CD4-positive, alpha-beta T cell treated with Interleukin-4 for 4 hours (primary cell): ENCODE results near the gene GABBR2.
A peak's percentile ranks its signal among the peaks of the same experiment; 100 is the strongest.

Source experiments
- DNase-seq: peaks from one replicate; pipeline ENCODE4 v3.0.0-alpha.2; 2020

Gene GABBR2

DNA sequence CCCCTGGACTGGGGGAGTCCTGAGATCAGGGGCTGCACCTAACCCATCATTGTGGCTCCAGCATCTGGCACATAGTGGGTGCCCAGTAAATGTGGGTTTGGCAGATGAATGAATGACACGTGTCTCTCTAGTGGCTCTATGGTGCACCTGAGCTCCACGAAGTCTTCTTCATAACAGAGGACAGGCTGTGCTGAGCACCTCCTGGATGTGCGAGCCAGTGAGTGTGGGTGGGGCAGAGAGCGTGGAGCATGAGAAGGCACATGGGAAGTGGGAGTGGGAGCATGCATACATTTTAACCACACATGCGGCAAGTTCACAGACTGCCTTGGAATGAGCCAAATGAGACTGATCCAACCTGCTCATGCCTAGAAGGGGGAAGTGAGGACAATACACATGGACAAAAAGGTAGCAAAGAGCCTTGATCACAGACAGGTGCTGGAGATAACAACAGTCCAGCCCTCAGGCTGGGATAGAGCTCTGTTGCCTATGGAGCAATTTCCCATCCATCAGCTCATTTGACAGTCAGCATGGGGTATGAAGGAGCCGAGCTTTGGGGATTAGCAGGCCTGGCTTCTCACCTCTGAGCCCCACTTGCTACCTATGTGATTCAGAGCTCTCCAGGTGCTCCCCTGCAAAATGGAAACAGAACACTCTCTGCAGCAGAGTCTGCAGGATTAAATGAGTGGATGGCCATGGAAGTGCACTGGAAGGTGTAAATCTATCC lies 377.0 kb downstream of the GABBR2 start:
- no peak for DNase-seq

DNA sequence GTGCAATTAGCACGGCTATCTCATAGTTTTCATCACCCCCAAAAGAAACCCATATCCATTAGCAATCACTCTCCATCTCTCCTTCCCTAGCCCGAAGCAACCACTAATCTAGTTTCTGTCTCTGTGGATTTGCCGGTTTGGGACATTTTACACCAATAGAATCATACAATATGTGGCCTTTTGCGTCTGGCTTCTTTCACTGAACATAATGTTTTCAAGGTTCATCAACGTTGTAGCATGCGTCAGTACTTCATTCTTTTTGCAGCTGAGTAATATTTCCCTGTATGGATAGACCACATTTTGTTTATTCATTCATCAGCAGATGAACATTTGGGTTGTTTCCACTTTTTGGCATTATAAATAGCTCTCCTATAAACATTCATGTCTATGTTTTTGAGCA lies 377.9 kb downstream of the GABBR2 start:
- no peak for DNase-seq

DNA sequence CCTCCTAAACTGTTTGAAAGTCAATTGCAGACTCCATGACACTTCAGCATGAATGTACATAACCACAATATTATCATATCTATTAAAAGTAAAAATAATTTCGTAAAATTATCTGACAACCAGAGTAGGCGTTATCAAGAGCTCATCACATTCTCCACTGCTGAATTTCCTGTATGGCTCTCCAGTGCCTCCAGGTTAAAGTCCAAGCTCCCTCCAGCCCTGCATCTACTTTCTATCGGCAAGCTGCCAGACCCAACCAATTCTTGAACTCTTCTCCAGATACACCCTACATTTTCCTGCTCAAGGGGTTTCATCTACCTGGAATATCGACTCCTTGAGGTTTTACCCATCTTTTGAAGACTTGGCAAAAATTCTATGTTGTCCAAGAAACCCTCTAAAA lies 378.8 kb downstream of the GABBR2 start:
- DNase-seq = no peak

DNA sequence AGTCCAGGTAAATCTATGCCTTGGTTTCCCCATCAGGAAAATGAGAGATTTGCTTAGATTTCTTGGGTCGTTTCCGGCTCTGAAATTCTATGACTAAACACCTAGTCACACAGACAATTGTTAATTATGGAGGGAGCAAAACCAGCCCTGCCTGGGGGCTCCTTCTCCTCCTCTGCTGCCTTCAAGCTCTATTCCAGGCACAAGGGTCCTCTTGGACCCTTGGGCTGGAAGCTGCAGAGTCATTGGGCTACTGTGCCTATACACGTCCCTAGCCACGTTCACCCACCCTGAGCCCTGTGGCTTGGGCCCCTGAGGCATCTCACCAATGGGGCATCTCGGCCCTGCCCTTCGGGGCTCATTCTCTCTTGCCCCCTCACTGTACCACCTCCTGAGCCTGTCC lies 379.5 kb downstream of the GABBR2 start:
- no peak for DNase-seq

DNA sequence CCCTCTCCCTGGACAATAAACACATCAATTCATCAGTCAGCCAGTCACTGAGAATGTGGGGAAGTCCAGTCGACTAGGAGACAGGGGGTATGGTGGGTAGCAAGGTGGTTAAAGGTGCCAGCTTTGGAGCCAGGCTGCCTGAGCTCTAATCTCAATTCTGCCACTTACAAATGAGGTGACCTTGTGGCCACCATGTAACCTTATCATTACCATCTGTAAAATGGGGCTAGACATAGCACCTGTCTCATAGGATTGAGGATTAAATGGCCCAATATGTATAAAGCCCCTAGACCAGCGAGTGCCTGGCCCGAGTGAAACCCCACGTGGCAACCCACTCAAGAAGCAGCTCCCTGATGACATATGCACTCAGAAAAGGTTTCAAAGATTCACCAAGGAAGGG lies 380.0 kb downstream of the GABBR2 start:
- DNase-seq = no peak

DNA sequence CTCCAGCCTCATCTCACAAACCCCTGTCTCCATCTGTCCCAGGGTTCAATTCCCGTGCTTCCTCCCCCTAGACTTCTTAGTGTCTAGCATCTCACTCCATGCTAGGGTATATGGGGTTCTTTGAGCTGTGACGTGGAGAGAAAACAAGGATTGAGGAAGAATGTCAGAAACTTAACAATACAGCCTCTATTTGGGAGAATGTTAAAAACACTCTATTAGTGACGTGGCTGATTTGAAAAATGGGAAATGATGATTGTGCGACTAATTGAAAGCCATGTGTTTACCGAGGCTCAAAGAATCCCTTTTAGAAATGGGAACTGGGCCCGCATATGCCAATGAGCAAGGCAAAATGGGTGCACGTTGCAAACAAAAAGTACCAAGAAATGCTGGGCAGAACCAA lies 380.6 kb downstream of the GABBR2 start:
- DNase-seq = no peak

DNA sequence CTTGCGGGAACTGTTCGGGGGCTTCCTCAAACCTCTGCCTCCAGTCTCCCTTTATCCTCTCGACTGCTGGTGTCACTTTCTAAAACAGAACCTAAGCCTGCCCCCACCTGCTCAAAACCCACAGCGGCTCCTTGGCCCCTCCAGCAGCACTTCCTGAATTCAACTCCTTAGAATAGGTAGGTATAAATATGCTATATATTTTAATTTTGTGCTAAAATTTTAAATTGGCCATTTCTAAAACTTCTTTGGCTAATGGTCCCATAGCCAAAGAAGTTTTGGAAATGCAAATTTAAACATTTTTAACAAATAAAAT lies 381.5 kb downstream of the GABBR2 start:
- DNase-seq = no peak

DNA sequence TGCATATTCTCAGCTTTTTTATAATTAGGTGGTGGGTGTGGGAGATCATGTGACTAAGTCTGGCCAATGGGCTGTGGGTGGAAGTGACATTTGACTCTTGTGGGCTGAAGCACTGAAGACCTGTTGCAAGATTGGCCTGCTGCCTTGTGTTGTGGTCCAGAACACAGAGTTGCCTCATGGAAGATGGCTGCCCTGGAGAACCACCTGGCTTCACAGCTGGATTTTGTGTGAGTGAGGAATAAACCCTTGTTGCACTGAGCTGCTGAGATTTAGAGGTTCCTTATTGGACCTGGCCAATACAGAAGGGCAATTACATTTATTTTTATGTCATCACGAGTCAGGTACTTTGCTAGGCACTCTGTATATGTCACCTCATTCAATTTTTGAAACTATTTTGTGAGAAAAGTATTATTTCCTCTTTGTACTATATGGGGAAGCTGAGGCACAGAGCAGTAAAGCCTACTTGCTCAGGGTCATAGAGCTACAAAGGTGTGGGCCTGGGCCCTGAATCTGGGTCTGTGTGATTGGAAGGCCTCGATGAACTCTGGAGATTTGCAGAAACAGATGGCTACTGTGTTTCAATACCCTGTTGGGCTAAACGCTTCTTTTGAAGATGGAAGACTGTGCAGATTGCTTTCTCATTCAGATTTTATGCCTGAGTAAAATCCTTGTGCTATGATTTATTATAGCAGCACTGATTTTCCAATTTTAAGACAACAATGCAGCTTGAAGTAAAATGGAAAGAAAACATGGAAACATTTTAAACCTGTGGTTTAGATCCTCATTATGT lies 382.1 kb downstream of the GABBR2 start:
- DNase-seq = no peak

DNA sequence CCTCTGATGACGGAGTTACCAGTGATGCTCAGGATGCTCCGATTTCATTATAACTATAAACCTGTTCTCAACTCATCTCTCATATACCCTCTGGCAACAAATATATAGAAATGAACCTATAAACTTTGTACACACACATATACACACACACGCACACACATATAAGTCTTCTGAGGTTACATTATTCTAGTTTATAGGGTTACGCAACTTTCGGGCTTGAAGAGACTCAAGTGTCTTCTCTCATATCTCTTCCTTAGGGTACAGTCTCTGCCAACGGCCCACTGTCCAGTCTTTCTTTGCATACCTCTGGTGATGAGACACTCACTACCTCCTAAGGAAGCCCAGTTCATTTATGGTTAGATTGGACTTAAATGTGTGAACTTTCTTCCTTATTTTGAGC lies 383.9 kb downstream of the GABBR2 start:
- DNase-seq = no peak

DNA sequence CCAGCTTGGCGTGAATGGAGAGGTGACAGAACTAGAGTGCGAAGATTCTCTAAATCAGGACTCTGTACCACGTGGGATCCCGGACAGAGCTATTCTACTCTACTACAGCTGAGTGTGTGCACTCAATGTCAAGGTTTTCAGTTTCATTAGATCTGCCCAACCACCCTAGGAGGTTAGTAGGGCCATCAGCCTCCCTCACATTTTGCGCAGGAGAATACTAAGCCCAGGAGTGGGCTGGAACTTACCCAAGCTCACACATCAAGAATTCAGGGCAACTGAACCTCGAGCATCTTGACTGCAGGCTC lies 385.0 kb downstream of the GABBR2 start:
- DNase-seq = no peak

DNA sequence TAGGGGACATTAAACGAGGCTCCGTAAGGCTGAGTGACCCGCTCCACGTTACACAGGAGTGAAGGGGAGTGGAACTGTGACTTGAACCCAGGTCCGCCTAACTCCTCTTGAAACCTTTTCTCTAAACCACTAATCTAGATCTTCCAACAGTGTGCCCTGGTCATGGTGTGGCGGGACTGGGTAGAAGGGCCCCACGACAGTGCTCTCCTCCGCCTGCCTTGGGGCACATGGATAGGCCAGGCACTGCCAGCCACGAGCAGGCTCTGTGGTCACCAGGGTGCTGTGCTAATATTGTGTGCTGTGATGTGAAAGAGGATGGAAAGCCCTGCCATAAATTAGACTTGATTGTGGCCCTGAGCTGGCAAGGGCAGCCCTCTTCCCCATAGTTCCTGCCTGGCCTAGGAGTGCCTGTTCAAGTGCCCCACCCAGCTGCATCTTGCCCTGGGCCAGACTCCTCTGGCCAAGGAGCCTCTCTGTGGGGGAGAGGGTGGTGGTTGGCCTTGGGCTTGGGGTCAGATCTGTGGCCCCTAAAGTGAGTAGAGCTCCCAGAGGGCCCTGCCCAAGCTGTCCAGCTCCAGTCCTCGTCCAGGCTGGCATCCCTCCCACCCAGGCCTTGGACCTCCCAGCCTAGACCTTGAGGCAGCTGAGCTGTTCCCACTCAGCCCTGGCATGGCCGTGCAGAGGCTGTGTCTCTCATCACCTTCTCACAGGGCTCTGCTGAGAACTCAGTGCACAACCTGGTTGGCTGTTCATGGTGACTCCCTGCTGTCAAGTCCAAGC lies 385.5 kb downstream of the GABBR2 start:
- DNase-seq = no peak

DNA sequence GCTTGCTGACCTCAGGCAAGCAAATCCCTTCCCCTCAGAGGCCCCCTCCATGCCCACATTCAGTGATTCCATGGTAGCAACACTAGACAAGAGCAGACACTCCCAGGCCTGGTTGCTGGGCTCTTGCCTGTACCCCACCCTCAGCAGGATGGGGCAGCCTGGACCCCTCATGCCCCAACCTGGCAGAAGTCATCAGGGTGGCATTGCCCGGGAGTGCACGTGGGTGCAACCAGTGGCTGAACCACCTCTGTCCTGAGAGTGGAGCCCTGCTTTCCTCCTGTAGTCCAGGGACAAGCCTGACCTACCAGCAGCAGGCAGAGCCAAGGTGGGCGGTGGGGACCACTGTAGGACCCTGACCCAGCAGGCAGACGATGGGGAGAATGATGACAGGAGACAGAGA lies 387.5 kb downstream of the GABBR2 start:
- no peak for DNase-seq

DNA sequence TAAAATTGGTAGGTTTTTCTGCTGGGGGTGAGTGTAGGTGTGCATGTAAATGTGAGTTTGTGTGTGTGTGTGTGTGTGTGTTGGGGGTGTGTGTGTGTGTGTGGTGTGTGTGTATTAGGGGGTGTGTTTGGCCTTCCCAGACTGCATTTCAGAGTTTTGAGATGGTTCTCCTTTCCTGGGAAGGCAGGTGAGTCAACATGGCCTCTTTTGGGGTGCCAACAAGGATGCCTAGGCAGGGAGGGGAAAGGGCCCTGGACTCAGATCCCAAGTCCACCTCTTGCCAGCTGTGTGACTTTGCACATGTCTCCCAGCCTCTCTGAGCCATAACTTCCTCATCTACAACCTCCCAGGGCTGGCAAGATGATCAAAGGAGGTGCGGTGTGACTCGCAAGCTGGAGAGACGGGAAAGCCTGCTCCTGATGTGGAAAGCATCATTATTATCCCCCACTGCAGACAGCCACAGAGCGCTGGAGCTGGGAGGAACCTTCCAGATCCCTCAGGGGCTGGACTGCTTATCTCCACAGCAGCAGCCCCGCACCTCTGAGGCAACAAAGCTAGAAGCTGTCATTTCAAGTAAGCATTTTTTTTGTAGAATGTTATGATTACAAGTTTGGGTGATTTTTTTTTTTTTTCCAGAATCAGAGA lies 389.8 kb downstream of the GABBR2 start:
- no peak for DNase-seq

DNA sequence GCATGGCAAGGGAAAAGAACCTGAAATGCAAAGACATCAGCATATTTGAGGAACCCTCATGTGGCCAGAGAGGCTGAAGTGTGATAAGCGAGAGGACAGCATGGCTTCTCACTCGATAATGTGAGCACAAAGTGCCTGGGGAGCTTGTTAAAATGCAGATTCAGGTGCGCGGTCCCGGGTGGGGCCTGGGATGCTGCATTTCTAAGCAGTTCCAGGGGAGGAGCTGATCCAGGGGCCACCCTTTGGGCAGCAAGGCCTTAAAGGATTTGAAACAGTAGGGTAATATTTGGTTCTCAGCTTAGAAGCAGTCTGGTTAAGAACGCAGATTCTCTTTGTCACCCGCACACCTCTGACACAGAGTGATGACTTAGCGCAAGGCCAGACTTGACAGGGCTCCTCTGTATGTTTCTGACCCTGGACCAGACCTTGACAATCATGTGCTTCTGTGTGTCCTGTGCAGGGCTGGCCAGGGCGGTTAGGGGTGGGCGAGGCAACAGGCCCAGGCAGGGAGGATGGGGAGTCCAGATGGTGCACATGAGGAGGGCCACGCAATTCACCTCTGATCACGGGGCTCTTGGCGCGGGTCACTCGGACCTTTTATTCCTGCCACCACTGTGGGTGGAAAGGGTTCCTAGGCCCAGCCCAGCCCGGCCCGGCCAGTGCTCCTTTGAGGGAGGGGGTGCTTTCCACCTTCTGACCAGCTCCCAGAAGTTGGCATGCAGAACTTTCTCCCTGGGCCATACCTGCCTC lies 390.5 kb downstream of the GABBR2 start:
- no peak for DNase-seq

DNA sequence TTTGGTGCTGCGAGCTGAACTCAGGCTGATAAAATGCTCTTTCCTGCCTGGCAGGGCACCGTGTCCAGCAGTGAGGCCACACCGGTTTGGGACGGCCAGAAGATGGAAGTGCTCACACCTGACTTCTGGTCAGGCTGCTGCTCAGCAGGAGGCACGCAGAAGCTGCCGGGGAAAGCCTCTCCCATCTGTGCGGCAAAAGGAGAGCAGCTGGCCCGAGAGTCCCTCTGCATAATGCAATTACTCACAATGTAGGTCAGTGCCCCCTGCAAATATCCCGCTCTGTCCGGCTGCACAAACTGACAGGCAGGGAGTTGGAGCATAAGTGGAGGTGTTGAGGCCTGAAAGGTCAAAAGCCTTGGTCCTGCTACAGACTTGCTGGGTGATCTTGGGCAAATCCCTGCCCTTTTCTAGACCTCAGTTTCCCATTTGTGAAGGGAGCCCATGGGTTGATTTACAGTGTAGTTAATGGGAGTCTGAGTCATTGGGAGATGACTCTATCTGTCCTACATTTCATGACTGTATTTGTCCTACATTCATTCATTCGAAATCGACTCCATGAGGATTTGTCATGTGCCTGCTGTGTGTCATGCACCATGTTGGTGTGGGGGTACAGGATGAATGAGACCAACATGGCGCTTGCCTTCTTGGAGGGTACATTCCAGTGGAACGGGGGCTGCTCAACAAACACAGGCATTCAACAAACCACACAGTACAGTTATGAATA lies 391.4 kb downstream of the GABBR2 start:
- no peak for DNase-seq

DNA sequence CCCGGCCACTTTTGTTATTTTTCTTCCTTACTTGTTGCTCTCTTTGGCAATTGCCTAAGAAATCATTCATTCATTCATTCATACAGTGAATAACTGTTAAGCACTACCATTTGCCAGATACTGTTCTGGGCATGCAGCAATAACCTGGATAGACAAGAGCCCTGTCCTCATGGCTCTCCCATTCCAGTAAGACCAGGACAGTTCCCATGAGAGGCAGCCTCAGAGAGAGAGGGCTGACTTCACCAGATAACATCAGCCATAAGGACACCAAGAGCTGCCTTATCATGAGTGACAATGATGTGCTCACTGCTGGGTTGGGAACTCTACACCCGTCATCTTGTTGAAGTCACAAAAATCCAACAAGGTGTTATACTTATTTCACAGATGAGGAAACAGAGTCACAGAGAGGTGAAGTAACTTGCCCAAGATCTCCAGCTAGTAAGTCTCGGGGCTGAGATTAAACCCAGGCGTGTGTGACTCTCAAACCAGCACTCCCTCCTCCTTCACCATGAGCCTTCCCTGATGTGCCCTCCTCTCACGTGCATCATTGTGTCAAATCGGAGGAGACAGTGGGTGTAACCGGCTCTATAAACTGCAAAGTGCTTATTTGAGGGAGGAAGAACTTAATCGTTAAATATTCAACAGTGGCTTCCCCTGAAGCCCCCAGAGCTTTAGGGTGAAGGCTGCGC lies 392.1 kb downstream of the GABBR2 start:
- no peak for DNase-seq

DNA sequence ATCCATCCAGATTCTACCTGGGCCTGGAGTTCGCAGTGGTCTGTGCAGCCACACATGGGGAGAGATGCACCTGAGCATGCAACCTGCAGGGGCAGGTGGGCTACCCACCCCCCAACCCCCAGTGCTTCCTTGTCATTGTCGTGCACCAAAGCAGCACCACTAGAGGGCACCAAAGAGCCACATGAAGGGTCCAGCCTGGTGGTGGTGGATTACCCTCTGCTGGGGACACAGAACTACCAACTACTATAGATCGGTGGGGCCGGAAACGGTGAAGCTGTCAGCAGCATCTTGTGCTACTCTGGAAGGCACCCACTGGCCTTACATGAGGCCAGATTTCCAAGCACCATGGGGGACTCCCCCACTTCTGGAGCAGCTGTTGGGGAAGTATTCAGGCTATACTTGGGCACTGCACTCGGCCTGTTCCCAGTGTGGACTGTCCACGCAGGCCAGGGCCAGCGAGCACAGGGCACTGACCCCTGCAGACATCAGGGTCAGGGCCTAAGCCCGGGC lies 393.1 kb downstream of the GABBR2 start:
- DNase-seq = peak; percentile 62

DNA sequence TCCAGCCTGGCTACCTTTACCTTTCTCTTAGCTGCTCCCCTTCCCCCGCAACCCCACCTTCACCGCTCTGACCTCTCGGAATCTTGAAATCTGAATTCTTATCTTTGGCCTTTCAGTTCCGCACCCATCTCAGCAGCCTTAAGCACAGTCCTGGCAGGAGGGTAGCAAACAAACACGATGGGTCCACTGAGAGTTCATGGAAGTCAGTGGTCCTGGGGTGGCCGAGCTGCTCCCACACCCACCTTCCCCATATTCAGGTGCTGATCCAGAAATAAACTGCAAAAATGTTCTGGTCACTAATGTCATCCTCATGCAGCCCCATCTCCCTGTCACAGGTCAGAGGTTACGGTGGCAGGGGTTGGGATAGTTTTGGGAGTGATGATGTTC lies 393.7 kb downstream of the GABBR2 start:
- DNase-seq = no peak

DNA sequence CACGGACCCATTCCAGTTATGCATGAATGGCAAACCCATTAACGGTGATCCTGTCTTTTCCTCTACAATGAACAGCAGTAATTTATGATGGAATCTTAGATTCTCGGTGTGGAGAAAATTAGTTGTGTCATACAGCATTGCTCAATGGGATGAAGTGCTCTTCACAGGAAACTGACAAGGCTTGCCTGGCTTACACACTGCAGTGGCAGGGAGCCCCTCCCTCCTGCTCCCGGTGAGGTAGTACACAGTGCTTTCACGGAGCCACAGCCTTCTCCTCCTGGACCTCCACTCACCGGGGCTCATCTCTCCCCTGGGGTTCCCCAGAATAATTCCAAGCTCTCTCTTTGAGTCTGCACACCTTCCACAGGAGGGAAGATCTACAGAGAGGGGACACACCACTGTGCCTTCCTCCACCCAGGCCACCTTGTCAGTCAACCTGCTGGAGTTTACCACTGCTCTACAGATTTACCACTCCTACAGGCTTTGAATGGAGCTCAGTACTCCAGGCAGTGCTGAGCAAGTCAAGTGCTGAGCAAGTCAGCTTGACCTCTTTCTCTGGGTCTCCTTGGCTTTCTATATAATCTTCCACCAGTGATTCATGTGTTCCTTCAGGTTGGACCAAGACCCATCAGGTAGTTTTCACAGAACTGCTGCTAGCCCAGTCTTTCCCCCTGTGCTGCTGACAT lies 394.2 kb downstream of the GABBR2 start:
- DNase-seq = no peak

DNA sequence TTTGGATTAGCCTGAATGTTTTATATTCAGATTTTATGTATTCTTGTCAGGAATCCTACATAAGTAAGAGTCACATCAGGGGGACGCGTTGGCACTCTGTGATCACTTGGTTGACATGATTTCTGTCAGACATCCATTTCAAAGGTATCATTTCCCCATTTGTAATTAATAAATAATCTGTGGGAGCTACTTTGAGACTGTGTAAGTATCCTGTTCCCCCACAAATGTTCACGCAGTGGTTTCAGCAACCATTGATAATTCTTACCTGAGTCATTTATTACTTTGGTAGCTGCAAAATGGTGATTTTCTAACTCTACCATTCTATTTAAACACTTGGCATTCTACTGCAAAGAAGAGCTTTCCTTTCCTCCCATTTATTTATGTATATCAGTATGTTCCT lies 396.4 kb downstream of the GABBR2 start:
- DNase-seq = no peak

DNA sequence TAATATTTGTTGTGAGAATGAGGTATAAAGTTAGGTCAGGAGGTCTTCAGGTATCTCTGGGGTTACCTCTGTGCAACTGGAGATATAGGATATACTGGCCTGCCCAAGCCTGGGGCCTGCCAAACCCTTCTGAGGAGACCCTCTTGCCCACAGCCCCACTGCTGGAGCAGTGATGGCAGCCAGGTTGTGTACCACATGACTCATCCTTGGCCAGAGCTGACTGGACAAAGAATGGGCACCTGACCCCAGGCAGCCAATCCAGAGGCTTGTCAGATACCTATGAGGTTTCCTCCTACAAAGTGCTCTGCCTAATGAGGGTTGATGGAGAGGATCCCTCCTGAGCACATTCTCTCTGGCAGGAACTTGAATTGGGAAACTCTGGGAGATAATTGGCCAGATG lies 397.2 kb downstream of the GABBR2 start:
- DNase-seq = no peak
